Measurements from ENCODE around the gene KDM5B. TPM values are rescaled to one million over a fixed set of nuclear protein-coding genes. Genes with fewer than 3 reads are reported as not detected.

KDM5B gene
- total RNA-seq, 1 experiment from 2014 or later = 44.6 TPM

Other genes starting within 250 kb of the KDM5B start
- gene SYT2, start 98.0 kb downstream of the KDM5B start, total RNA-seq (2021; ENCODE audit: unreplicated experiment) = not detected
- 1.9 TPM for gene PCAT6, start 2.5 kb upstream of the KDM5B start, total RNA-seq (2021; ENCODE audit: unreplicated experiment)
- gene RABIF, start 80.7 kb upstream of the KDM5B start, total RNA-seq (2021; ENCODE audit: unreplicated experiment) = 5.4 TPM
- 33.8 TPM for gene KLHL12, start 118.8 kb upstream of the KDM5B start, total RNA-seq (2021; ENCODE audit: unreplicated experiment)
- 89.8 TPM for gene ADIPOR1, start 149.9 kb upstream of the KDM5B start, total RNA-seq (2021; ENCODE audit: unreplicated experiment)
- 16.5 TPM for gene CYB5R1, start 158.8 kb upstream of the KDM5B start, total RNA-seq (2021; ENCODE audit: unreplicated experiment)
- 64.7 TPM for gene TMEM183A, start 199.0 kb upstream of the KDM5B start, total RNA-seq (2021; ENCODE audit: unreplicated experiment)
- 10.8 TPM for gene PPFIA4, start 218.1 kb upstream of the KDM5B start, total RNA-seq (2021; ENCODE audit: unreplicated experiment)

Measured in HCT116 (cell line).